DND-41 (cell line): ENCODE results near the gene STK32C.

ENCODE experiments used
- EZH2 ChIP-seq: IDR thresholded peaks from 3 replicates; pipeline ENCODE4 v1.6.1; 2012; ENCODE audit warnings: borderline replicate concordance, low read depth, mild to moderate bottlenecking, moderate library complexity, low read length, inconsistent platforms; ENCODE audit not compliant: severe bottlenecking
- TF ChIP-seq, protein P1 (sequence below): IDR thresholded peaks from 2 replicates; pipeline ENCODE4 v1.5.1; 2012; ENCODE audit warnings: borderline replicate concordance, low read length, moderate library complexity, mild to moderate bottlenecking; ENCODE audit not compliant: poor library complexity, severe bottlenecking; ENCODE audit errors: extremely low read depth

DNA sequence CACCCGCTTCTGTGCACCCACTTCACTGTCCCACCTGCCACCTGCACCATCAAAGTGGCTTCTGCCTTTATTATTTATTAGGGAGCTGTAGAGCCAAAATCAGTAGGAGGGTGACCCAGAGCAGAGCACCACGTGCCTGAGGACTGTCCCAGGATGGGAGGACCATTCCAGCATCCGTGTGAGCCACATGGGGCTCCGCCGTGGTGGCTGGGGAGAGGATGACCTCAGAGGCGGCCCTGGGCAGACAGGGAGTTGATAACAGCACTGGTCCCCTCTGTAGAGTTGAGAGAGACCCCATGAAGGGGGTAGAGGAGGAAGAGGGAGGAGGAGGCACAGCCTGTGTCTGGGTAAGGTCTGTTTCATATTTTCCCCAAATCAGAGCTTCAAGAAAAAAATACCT, 129.7 kb downstream of the STK32C start:
- TF ChIP-seq, protein P1, sequence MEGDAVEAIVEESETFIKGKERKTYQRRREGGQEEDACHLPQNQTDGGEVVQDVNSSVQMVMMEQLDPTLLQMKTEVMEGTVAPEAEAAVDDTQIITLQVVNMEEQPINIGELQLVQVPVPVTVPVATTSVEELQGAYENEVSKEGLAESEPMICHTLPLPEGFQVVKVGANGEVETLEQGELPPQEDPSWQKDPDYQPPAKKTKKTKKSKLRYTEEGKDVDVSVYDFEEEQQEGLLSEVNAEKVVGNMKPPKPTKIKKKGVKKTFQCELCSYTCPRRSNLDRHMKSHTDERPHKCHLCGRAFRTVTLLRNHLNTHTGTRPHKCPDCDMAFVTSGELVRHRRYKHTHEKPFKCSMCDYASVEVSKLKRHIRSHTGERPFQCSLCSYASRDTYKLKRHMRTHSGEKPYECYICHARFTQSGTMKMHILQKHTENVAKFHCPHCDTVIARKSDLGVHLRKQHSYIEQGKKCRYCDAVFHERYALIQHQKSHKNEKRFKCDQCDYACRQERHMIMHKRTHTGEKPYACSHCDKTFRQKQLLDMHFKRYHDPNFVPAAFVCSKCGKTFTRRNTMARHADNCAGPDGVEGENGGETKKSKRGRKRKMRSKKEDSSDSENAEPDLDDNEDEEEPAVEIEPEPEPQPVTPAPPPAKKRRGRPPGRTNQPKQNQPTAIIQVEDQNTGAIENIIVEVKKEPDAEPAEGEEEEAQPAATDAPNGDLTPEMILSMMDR, result no peak
- no peak for TF ChIP-seq EZH2
